GM23338 (cell line): Measurements from ENCODE around the gene HLA-DPA1. TPM values are rescaled to one million over a fixed set of nuclear protein-coding genes. Genes with fewer than 3 reads are reported as not detected.

Source experiments
- ATAC-seq: fragments of 200-7000 bp; cut with Tn5 transposase; 3 replicates; pipeline ENCODE4 v1.9.1; 2020
- DNase-seq: peaks from one replicate; pipeline ENCODE4 v3.0.0-alpha.2; 2015; ENCODE audit warnings: low spot score
- H2AFZ ChIP-seq: fragments of 200-600 bp; sonication (generic); 2 replicates; pipeline ENCODE4 v1.8.0; 2016; ENCODE audit warnings: antibody characterized with exemption, mild to moderate bottlenecking, moderate library complexity
- H3F3A ChIP-seq: fragments of 200-600 bp; sonication (generic); replicated peaks from 2 replicates; pipeline ENCODE4 v1.8.0; 2017; ENCODE audit warnings: antibody characterized with exemption, mixed run types, low read depth
- H3K27ac ChIP-seq: fragments of 200-600 bp; sonication (generic); 2 replicates; pipeline ENCODE4 v1.6.1; 2016; ENCODE audit warnings: low read depth
- H3K27me3 ChIP-seq: fragments of 200-600 bp; sonication (generic); 2 replicates; pipeline ENCODE4 v1.8.0; 2016; ENCODE audit warnings: mild to moderate bottlenecking, mixed run types, moderate library complexity; ENCODE audit not compliant: insufficient read depth
- H3K36me3 ChIP-seq: fragments of 200-600 bp; sonication (generic); 2 replicates; pipeline ENCODE4 v1.8.0; 2016; ENCODE audit warnings: mild to moderate bottlenecking; ENCODE audit not compliant: insufficient read depth
- H3K4me1 ChIP-seq: fragments of 200-600 bp; sonication (generic); 2 replicates; pipeline ENCODE4 v1.8.0; 2016; ENCODE audit warnings: mild to moderate bottlenecking, moderate library complexity; ENCODE audit not compliant: insufficient read depth
- H3K4me2 ChIP-seq: fragments of 200-600 bp; sonication (generic); 2 replicates; pipeline ENCODE4 v1.7.1; 2017; ENCODE audit warnings: mixed run types
- H3K4me3 ChIP-seq: fragments of 200-600 bp; sonication (generic); 2 replicates; pipeline ENCODE4 v1.6.1; 2016; ENCODE audit warnings: mixed run types
- H3K79me2 ChIP-seq: fragments of 200-600 bp; sonication (generic); replicated peaks from 2 replicates; pipeline ENCODE4 v1.8.0; 2017; ENCODE audit warnings: mild to moderate bottlenecking; ENCODE audit not compliant: insufficient read depth
- H3K9me2 ChIP-seq: fragments of 200-600 bp; sonication (generic); 2 replicates; pipeline ENCODE4 v1.8.0; 2017; ENCODE audit not compliant: insufficient read depth
- H4K20me1 ChIP-seq: fragments of 200-600 bp; sonication (generic); replicated peaks from 2 replicates; pipeline ENCODE4 v1.8.0; 2017; ENCODE audit warnings: mild to moderate bottlenecking; ENCODE audit not compliant: insufficient read depth
- H3K27ac Mint-ChIP-seq: 2 replicates; pipeline ENCODE4 v1.8.0; 2020; ENCODE audit warnings: inconsistent platforms, mild to moderate bottlenecking, moderate library complexity, mixed read lengths
- H3K27me3 Mint-ChIP-seq: 3 replicates; pipeline ENCODE4 v1.8.0; 2022; ENCODE audit warnings: low read depth, mild to moderate bottlenecking, moderate library complexity, mixed read lengths, inconsistent platforms; ENCODE audit not compliant: insufficient read depth, poor library complexity
- H3K36me3 Mint-ChIP-seq: 3 replicates; pipeline ENCODE4 v1.8.0; 2021; ENCODE audit warnings: low read depth, mild to moderate bottlenecking, inconsistent platforms, moderate library complexity, mixed read lengths
- H3K4me1 Mint-ChIP-seq: 3 replicates; pipeline ENCODE4 v1.8.0; 2020; ENCODE audit warnings: mild to moderate bottlenecking, inconsistent platforms, mixed read lengths
- H3K4me3 Mint-ChIP-seq: 3 replicates; pipeline ENCODE4 v1.8.0; 2021; ENCODE audit warnings: moderate library complexity, mild to moderate bottlenecking, inconsistent platforms, mixed read lengths
- H3K9me3 Mint-ChIP-seq: 3 replicates; pipeline ENCODE4 v1.8.0; 2020; ENCODE audit warnings: moderate library complexity, mild to moderate bottlenecking, inconsistent platforms, mixed read lengths
- CREB1 ChIP-seq: fragments of 250-450 bp; sonication (Bioruptor Pico); IDR thresholded peaks from 2 replicates; pipeline ENCODE4 v1.5.0; 2020; ENCODE audit warnings: low read depth, mild to moderate bottlenecking, moderate library complexity
- EZH2 ChIP-seq: fragments of 200-600 bp; sonication (generic); IDR thresholded peaks from one replicate; pipeline ENCODE4 v1.8.0; 2017; ENCODE audit warnings: antibody characterized with exemption, mild to moderate bottlenecking, low read depth; ENCODE audit not compliant: unreplicated experiment
- EZH2phosphoT487 ChIP-seq: fragments of 200-600 bp; sonication (generic); IDR thresholded peaks from one replicate; pipeline ENCODE4 v1.8.1; 2018; ENCODE audit warnings: antibody characterized with exemption; ENCODE audit not compliant: unreplicated experiment
- JUNB ChIP-seq: IDR thresholded peaks from one replicate; pipeline ENCODE4 v1.6.1; 2016; ENCODE audit warnings: antibody characterized with exemption; ENCODE audit not compliant: unreplicated experiment
- NANOG ChIP-seq: IDR thresholded peaks from 2 replicates; pipeline ENCODE4 v1.6.1; 2016; ENCODE audit warnings: antibody characterized with exemption, borderline replicate concordance
- POLR2AphosphoS5 ChIP-seq: IDR thresholded peaks from 2 replicates; pipeline ENCODE4 v1.6.1; 2016; ENCODE audit warnings: antibody characterized with exemption, low read depth
- STAT1 ChIP-seq: IDR thresholded peaks from one replicate; pipeline ENCODE4 v1.6.1; 2016; ENCODE audit warnings: antibody characterized with exemption; ENCODE audit not compliant: unreplicated experiment
- ZNF114 ChIP-seq: fragments of 250-450 bp; sonication (Bioruptor Pico); IDR thresholded peaks from 2 replicates; pipeline ENCODE4 v1.5.0; 2020; ENCODE audit warnings: mild to moderate bottlenecking, moderate library complexity
- ZNF331 ChIP-seq: fragments of 250-450 bp; sonication (Bioruptor Pico); IDR thresholded peaks from 2 replicates; pipeline ENCODE4 v1.5.0; 2020; ENCODE audit warnings: low read depth, mild to moderate bottlenecking, moderate library complexity
- polyA plus RNA-seq: library from polyadenylated mRNA; unstranded; fragments of >200 nt; fragmentation: Nextera tagmentation; extraction: Ambion mirVana; gene quantifications from 2 replicates; pipeline ENCODE4 v1.2.1, GENCODE V29; 2016
- total RNA-seq: library from RNA; depleted of rRNA; stranded (reverse); fragments of >200 nt; shearing (Covaris generic); gene quantifications from 2 replicates; pipeline ENCODE4 v1.2.3, GENCODE V29; 2014
- TF ChIP-seq, protein P1 (sequence below): IDR thresholded peaks from 2 replicates; pipeline ENCODE4 v1.6.1; 2016; ENCODE audit warnings: antibody characterized with exemption
- TF ChIP-seq, protein P2 (sequence below), 2 experiments: fragments of 200-600 bp in 1 of 2; sonication (generic) in 1 of 2; conservative IDR thresholded peaks; 2 replicates each; pipeline versions ENCODE4 v1.5.1 to v1.6.1; 2016 to 2017; ENCODE audit warnings: antibody characterized with exemption in 2 of 2, low read depth in 2 of 2, mild to moderate bottlenecking in 2 of 2, moderate library complexity in 1 of 2
- TF ChIP-seq, protein P3 (sequence below): fragments of 250-450 bp; sonication (Bioruptor Pico); IDR thresholded peaks from 2 replicates; pipeline ENCODE4 v1.5.0; 2020; ENCODE audit warnings: mild to moderate bottlenecking, moderate library complexity
- TF ChIP-seq, protein P4 (sequence below): IDR thresholded peaks from one replicate; pipeline ENCODE4 v1.6.1; 2018; ENCODE audit warnings: antibody characterized with exemption; ENCODE audit not compliant: unreplicated experiment

The HLA-DPA1 gene
- total and polyA plus RNA-seq, 2 experiments from 2014 or later = 4.1 to 6.9 TPM

DNA sequence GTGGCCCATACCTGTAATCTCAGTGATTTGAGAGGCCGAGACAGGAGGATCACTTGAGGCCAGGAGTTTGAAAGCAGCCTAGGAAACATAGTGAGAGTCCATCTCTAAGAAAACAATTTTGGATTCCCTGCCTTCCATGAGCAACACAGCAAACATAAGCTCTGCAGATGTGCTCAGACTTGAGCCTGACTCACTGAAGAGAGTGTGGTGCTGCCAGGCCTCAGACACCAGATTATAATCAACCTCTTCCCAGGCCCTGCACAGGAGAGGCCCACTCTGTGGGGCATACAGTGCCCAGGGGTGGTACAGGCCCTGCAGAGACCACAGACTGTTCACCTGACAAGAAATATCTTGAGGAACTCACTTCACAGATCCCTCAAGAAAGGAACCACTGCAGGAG is 22.2 kb upstream of the HLA-DPA1 start:
- Mint-ChIP-seq H3K9me3 (peaks cover 16% of the 10 kb centered on the region), H3K4me3 (no peak overlapping the region), H3K27me3 (peaks cover 8% of the 10 kb centered on the region), H3K36me3 (peaks cover 11% of the 10 kb centered on the region; the same call in 1 of the 3 replicates), H3K27ac (no peak overlapping the region), H3K4me1 (peaks cover 3% of the 10 kb centered on the region; the same call in 2 of the 3 replicates)
- TF ChIP-seq, protein P1, sequence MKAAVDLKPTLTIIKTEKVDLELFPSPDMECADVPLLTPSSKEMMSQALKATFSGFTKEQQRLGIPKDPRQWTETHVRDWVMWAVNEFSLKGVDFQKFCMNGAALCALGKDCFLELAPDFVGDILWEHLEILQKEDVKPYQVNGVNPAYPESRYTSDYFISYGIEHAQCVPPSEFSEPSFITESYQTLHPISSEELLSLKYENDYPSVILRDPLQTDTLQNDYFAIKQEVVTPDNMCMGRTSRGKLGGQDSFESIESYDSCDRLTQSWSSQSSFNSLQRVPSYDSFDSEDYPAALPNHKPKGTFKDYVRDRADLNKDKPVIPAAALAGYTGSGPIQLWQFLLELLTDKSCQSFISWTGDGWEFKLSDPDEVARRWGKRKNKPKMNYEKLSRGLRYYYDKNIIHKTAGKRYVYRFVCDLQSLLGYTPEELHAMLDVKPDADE = no peak
- no peak for TF ChIP-seq ZNF114 (CRISPR knock-in tag)
- TF ChIP-seq JUNB = no peak
- TF ChIP-seq CREB1 (CRISPR knock-in tag) = no peak
- TF ChIP-seq POLR2AphosphoS5 = no peak
- no peak for TF ChIP-seq EZH2phosphoT487
- TF ChIP-seq, protein P2, sequence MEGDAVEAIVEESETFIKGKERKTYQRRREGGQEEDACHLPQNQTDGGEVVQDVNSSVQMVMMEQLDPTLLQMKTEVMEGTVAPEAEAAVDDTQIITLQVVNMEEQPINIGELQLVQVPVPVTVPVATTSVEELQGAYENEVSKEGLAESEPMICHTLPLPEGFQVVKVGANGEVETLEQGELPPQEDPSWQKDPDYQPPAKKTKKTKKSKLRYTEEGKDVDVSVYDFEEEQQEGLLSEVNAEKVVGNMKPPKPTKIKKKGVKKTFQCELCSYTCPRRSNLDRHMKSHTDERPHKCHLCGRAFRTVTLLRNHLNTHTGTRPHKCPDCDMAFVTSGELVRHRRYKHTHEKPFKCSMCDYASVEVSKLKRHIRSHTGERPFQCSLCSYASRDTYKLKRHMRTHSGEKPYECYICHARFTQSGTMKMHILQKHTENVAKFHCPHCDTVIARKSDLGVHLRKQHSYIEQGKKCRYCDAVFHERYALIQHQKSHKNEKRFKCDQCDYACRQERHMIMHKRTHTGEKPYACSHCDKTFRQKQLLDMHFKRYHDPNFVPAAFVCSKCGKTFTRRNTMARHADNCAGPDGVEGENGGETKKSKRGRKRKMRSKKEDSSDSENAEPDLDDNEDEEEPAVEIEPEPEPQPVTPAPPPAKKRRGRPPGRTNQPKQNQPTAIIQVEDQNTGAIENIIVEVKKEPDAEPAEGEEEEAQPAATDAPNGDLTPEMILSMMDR (conservative IDR thresholded peaks at IDR 0.05; ENCODE audit: low read depth in 2 of 2) = no peak
- no peak for TF ChIP-seq ZNF331 (CRISPR knock-in tag)
- TF ChIP-seq, protein P3, sequence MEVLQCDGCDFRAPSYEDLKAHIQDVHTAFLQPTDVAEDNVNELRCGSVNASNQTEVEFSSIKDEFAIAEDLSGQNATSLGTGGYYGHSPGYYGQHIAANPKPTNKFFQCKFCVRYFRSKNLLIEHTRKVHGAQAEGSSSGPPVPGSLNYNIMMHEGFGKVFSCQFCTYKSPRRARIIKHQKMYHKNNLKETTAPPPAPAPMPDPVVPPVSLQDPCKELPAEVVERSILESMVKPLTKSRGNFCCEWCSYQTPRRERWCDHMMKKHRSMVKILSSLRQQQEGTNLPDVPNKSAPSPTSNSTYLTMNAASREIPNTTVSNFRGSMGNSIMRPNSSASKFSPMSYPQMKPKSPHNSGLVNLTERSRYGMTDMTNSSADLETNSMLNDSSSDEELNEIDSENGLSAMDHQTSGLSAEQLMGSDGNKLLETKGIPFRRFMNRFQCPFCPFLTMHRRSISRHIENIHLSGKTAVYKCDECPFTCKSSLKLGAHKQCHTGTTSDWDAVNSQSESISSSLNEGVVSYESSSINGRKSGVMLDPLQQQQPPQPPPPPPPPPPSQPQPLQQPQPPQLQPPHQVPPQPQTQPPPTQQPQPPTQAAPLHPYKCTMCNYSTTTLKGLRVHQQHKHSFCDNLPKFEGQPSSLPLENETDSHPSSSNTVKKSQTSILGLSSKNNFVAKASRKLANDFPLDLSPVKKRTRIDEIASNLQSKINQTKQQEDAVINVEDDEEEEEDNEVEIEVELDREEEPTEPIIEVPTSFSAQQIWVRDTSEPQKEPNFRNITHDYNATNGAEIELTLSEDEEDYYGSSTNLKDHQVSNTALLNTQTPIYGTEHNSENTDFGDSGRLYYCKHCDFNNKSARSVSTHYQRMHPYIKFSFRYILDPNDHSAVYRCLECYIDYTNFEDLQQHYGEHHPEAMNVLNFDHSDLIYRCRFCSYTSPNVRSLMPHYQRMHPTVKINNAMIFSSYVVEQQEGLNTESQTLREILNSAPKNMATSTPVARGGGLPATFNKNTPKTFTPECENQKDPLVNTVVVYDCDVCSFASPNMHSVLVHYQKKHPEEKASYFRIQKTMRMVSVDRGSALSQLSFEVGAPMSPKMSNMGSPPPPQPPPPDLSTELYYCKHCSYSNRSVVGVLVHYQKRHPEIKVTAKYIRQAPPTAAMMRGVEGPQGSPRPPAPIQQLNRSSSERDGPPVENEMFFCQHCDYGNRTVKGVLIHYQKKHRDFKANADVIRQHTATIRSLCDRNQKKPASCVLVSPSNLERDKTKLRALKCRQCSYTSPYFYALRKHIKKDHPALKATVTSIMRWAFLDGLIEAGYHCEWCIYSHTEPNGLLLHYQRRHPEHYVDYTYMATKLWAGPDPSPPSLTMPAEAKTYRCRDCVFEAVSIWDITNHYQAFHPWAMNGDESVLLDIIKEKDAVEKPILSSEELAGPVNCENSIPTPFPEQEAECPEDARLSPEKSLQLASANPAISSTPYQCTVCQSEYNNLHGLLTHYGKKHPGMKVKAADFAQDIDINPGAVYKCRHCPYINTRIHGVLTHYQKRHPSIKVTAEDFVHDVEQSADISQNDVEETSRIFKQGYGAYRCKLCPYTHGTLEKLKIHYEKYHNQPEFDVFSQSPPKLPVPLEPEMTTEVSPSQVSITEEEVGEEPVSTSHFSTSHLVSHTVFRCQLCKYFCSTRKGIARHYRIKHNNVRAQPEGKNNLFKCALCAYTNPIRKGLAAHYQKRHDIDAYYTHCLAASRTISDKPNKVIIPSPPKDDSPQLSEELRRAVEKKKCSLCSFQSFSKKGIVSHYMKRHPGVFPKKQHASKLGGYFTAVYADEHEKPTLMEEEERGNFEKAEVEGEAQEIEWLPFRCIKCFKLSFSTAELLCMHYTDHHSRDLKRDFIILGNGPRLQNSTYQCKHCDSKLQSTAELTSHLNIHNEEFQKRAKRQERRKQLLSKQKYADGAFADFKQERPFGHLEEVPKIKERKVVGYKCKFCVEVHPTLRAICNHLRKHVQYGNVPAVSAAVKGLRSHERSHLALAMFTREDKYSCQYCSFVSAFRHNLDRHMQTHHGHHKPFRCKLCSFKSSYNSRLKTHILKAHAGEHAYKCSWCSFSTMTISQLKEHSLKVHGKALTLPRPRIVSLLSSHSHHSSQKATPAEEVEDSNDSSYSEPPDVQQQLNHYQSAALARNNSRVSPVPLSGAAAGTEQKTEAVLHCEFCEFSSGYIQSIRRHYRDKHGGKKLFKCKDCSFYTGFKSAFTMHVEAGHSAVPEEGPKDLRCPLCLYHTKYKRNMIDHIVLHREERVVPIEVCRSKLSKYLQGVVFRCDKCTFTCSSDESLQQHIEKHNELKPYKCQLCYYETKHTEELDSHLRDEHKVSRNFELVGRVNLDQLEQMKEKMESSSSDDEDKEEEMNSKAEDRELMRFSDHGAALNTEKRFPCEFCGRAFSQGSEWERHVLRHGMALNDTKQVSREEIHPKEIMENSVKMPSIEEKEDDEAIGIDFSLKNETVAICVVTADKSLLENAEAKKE (CRISPR knock-in tag) = no peak
- TF ChIP-seq STAT1 = no peak
- TF ChIP-seq NANOG = no peak
- TF ChIP-seq, protein P4, sequence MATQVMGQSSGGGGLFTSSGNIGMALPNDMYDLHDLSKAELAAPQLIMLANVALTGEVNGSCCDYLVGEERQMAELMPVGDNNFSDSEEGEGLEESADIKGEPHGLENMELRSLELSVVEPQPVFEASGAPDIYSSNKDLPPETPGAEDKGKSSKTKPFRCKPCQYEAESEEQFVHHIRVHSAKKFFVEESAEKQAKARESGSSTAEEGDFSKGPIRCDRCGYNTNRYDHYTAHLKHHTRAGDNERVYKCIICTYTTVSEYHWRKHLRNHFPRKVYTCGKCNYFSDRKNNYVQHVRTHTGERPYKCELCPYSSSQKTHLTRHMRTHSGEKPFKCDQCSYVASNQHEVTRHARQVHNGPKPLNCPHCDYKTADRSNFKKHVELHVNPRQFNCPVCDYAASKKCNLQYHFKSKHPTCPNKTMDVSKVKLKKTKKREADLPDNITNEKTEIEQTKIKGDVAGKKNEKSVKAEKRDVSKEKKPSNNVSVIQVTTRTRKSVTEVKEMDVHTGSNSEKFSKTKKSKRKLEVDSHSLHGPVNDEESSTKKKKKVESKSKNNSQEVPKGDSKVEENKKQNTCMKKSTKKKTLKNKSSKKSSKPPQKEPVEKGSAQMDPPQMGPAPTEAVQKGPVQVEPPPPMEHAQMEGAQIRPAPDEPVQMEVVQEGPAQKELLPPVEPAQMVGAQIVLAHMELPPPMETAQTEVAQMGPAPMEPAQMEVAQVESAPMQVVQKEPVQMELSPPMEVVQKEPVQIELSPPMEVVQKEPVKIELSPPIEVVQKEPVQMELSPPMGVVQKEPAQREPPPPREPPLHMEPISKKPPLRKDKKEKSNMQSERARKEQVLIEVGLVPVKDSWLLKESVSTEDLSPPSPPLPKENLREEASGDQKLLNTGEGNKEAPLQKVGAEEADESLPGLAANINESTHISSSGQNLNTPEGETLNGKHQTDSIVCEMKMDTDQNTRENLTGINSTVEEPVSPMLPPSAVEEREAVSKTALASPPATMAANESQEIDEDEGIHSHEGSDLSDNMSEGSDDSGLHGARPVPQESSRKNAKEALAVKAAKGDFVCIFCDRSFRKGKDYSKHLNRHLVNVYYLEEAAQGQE = no peak
- TF ChIP-seq EZH2 = no peak
- Histone ChIP-seq H3K36me3 (no peaks in the 10 kb centered on the region), H4K20me1 (no peaks in the 10 kb centered on the region), H3K4me2 (no peak overlapping the region), H3K9me2 (peaks cover 10% of the 10 kb centered on the region; the same call in 1 of the 2 replicates), H3K27me3 (no peaks in the 10 kb centered on the region), H3K4me1 (no peaks in the 10 kb centered on the region), H3K79me2 (no peaks in the 10 kb centered on the region), H3K27ac (no peak overlapping the region), H3F3A (no peaks in the 10 kb centered on the region), H2AFZ (peak overlapping the region; percentile 28; the same call in 1 of the 2 replicates), H3K4me3 (no peak overlapping the region)
- DNase-seq = no peak
- no peak for ATAC-seq
